Skeletal muscle tissue (tissue), 4 donors: ENCODE results near the gene HIVEP2. TPM values are rescaled to one million over a fixed set of nuclear protein-coding genes. Genes with fewer than 3 reads are reported as not detected.

Experiments
- H3K27ac ChIP-seq: one replicate; pipeline ENCODE4 v1.7.0; 2013; ENCODE audit warnings: mild to moderate bottlenecking, low read depth, low read length, inconsistent platforms
- H3K27me3 ChIP-seq, 3 donors: one replicate each; pipeline ENCODE4 v1.7.0; 2013; ENCODE audit warnings: low read length in 3 of 3; ENCODE audit not compliant: control insufficient read depth in 3 of 3, insufficient read depth in 3 of 3
- H3K36me3 ChIP-seq, 3 donors: one replicate each; pipeline ENCODE4 v1.7.0; 2013; ENCODE audit warnings: low read length in 3 of 3; ENCODE audit not compliant: control insufficient read depth in 3 of 3, insufficient read depth in 3 of 3
- H3K4me1 ChIP-seq, 3 donors: one replicate each; pipeline ENCODE4 v1.7.0; 2013; ENCODE audit warnings: low read length in 3 of 3, mild to moderate bottlenecking in 3 of 3; ENCODE audit not compliant: control insufficient read depth in 3 of 3, insufficient read depth in 3 of 3
- H3K4me3 ChIP-seq, 3 donors: one replicate each; pipeline ENCODE4 v1.7.0; 2013; ENCODE audit warnings: low read length in 3 of 3
- H3K9ac ChIP-seq, 3 donors: one replicate each; pipeline ENCODE4 v1.7.0; 2013; ENCODE audit warnings: low read length in 3 of 3, mild to moderate bottlenecking in 3 of 3, moderate library complexity in 2 of 3, low read depth in 1 of 3
- H3K9me3 ChIP-seq, 3 donors: one replicate each; pipeline ENCODE4 v1.7.0; 2013; ENCODE audit warnings: low read length in 3 of 3; ENCODE audit not compliant: control insufficient read depth in 3 of 3
- total RNA-seq: library from RNA; depleted of rRNA; stranded (reverse); fragments of >200 nt; gene quantifications from one replicate; pipeline ENCODE4 v1.2.3, GENCODE V29; 2014
- donor health status: Osteomylitis.

Gene HIVEP2
- total RNA-seq, 1 donor from 2014 or later = 17.7 TPM

GRCh38 chr6:142819603-142820337, 125.2 kb downstream of the HIVEP2 start:
- peaks cover 35 to 43% (median 41%) of the 10 kb centered on the region in 3 donors for H3K4me1 ChIP-seq
- peak overlapping the region; percentile 1 to 51 (median 51) for H3K4me3 ChIP-seq
- no peaks in the 10 kb centered on the region for H3K9me3 ChIP-seq
- peak overlapping the region; percentile 1 to 18 (median 12) for H3K9ac ChIP-seq
- H3K27ac ChIP-seq = peak overlapping the region; percentile 75
- H3K36me3 ChIP-seq = no peaks in the 10 kb centered on the region
- no peaks in the 10 kb centered on the region for H3K27me3 ChIP-seq

GRCh38 chr6:142816486-142816885, 128.5 kb downstream of the HIVEP2 start:
- no peaks in the 10 kb centered on the region for H3K36me3 ChIP-seq
- H3K27me3 ChIP-seq = no peaks in the 10 kb centered on the region
- no peak overlapping the region for H3K27ac ChIP-seq
- H3K4me1 ChIP-seq = peaks cover 12 to 27% (median 24%) of the 10 kb centered on the region in 3 donors
- H3K9ac ChIP-seq = no peak overlapping the region
- H3K4me3 ChIP-seq = no peak overlapping the region
- H3K9me3 ChIP-seq = no peaks in the 10 kb centered on the region

DNA sequence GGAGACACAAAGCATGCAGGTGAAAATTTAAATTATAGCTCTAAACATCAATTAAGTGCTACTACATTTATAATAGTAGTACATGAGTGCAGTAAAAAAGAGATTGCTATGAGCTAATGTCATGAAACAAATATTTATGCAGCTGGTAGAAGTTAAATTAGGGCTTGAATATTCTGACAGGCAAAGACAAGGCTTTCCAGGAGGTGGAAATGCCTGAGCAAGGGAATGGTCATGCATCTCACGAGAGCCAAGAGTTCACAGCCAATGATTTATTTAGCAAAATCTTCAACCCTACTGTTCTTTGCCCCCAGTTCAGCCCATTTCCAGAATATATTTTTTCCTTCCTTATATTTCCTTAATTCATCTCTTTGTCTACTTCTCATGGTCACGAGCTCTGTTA, 128.9 kb downstream of the HIVEP2 start:
- Histone ChIP-seq H3K4me1 (peaks cover 8 to 23% (median 20%) of the 10 kb centered on the region in 3 donors), H3K27ac (no peak overlapping the region), H3K27me3 (no peaks in the 10 kb centered on the region), H3K9ac (no peak overlapping the region), H3K9me3 (no peaks in the 10 kb centered on the region), H3K36me3 (no peaks in the 10 kb centered on the region), H3K4me3 (no peak overlapping the region)

DNA sequence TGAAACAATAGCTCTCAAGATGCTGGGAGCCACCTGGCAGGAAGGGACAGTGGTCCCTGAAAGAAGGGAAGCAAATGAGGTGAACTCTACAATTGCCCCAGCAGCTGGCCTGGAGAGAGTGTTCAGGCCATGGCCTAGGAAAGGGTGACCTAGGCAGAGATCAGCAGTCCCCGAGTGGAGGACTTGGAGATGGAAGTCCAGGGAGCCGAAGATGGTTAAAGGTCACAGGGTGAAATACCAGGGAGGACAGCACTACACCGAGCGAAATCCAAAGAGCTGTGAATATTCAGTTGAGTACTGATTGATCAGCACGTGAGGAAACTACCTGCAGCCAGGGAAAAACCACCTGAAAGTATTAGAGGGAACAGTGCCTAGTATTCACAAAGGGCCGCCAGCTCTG, 133.1 kb downstream of the HIVEP2 start:
- Histone ChIP-seq H3K36me3 (no peaks in the 10 kb centered on the region), H3K27ac (no peak overlapping the region), H3K9ac (no peak overlapping the region), H3K4me3 (no peak overlapping the region), H3K9me3 (no peaks in the 10 kb centered on the region), H3K27me3 (no peaks in the 10 kb centered on the region), H3K4me1 (peaks cover 3 to 21% (median 4%) of the 10 kb centered on the region in 3 donors)

DNA sequence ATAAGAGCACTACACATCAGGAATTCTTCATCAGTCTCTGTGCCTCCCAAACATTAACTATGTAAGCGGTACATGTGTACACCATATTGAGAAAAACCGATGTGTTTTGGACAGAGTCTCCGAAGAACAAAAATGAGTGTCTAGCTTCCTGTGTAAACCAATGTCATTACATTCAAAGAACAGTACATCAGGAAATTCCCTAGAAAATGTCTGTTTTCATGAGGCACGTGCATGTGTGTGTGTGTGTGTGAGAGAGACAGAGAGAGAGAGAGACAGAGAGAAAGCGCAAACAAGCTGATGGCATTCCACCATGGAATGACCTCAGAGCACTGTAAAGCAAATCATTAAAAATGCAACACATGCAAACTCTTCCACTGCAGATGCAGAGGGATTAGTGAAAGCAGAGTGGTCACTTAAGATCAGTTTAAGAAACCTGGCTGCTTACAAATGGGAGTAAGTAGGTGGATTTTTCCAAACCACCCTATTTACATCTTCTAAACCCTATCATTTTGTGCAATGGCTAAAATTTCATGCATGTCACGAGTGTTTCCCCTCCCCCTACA, 133.9 kb downstream of the HIVEP2 start:
- no peak overlapping the region for H3K4me3 ChIP-seq
- no peak overlapping the region for H3K27ac ChIP-seq
- H3K36me3 ChIP-seq = no peaks in the 10 kb centered on the region
- no peaks in the 10 kb centered on the region for H3K9me3 ChIP-seq
- no peaks in the 10 kb centered on the region for H3K27me3 ChIP-seq
- H3K9ac ChIP-seq = no peak overlapping the region
- peaks cover 0 to 19% (median 4%) of the 10 kb centered on the region in 3 donors for H3K4me1 ChIP-seq

DNA sequence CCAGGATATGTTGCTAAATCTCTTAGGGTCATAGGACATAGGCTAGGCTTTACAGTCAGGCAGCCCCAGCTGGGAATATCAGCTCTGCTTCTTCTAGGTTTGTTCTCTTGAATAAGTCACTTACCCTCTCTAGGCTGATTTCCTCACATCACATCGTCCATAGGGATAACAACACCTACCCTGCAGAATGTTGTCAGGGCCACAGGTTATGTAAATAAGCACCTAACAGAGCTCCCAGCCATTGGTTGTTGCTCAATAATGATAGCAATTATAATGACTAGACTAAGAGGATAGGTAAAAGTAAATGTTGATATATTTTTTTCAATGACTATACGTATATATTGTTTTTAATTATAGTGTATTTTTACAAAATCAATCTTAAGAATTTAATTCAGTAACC, 135.0 kb downstream of the HIVEP2 start:
- Histone ChIP-seq H3K4me3 (no peak overlapping the region), H3K27me3 (no peaks in the 10 kb centered on the region), H3K36me3 (no peaks in the 10 kb centered on the region), H3K4me1 (peaks cover 0 to 21% (median 14%) of the 10 kb centered on the region in 3 donors), H3K9ac (no peak overlapping the region), H3K9me3 (no peaks in the 10 kb centered on the region), H3K27ac (no peak overlapping the region)

DNA sequence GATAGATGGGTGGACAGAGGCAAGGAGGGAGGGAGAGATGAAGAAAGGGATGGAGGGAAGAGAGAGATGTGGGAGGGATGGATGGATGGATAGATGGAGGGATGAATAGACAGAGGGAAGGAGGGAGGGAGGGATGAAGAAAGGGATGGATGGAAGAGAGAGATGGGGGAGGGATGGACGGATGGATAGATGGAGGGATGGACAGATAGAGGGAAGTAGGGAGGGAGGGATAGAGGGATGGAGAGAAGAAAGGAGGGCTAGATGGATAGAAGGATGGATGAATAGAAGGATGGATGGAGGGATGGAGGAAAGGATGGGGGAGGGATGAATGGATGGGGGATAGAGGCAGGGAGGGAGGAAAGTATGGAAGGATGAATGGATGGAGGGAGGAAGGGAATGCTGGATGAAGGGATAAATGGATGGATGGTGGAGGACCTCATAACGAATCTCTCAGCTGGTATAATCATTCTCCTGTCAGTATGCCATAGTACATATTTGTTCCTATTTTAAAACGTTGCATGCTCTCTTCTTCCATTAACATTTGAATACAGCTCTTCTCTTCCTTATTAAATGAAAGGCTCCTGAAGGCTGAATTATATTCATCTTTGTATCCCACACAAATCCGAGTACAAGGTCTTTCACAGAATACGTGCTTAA, 136.4 kb downstream of the HIVEP2 start:
- no peak overlapping the region for H3K9ac ChIP-seq

DNA sequence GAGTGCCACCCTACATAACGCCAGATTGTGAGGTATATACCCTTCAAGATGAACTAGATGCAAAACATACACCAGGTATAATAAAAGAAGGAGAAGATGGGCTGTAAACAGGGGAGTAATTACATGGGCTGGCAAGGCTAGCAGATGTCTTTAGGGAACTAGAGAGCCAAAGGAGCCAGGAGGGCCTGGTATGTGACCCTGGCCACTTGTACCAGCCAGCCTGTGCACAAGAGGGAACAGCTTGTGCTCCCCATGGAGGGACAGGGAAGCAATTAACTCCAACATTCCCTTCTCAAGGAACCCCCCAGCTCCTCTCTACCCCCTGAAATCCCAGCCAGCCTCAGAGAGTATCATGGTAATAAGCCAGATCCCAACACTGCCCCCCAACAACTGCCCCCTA, 139.9 kb downstream of the HIVEP2 start:
- no peak overlapping the region for H3K27ac ChIP-seq
- H3K4me1 ChIP-seq = peaks cover 3 to 30% (median 11%) of the 10 kb centered on the region in 3 donors
- H3K4me3 ChIP-seq = no peak overlapping the region
- H3K27me3 ChIP-seq = no peaks in the 10 kb centered on the region
- no peaks in the 10 kb centered on the region for H3K9me3 ChIP-seq
- H3K36me3 ChIP-seq = no peaks in the 10 kb centered on the region
- no peak overlapping the region for H3K9ac ChIP-seq

More for the DNA sequence above, 136.4 kb downstream of the HIVEP2 start:
- Histone ChIP-seq H3K9me3 (no peaks in the 10 kb centered on the region), H3K27me3 (no peaks in the 10 kb centered on the region), H3K27ac (no peak overlapping the region), H3K4me3 (no peak overlapping the region), H3K4me1 (peaks cover 0 to 29% (median 15%) of the 10 kb centered on the region in 3 donors), H3K36me3 (no peaks in the 10 kb centered on the region)

DNA sequence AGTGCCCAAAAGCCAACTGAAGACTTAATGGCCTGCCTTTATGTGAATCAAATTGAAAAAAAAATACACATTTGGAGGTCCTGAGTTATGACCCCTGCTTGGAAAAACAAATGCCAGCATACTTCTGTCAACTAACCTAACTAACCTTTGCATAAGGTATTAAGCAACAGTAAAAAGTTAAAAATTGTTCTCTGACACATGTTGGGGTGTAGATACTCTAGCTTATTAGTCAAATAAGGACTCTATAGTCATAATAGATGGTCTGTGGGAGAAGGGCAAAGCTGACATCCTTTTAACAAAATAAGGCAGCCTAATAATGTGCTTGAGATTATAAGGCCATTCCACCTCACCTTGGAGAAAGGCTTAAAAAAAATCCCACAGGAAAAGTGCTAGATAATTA, 140.5 kb downstream of the HIVEP2 start:
- Histone ChIP-seq H3K36me3 (no peaks in the 10 kb centered on the region), H3K27me3 (no peaks in the 10 kb centered on the region), H3K4me1 (peaks cover 3 to 33% (median 11%) of the 10 kb centered on the region in 3 donors), H3K9me3 (no peaks in the 10 kb centered on the region), H3K9ac (no peak overlapping the region), H3K4me3 (no peak overlapping the region), H3K27ac (no peak overlapping the region)

GRCh38 chr6:142803495-142804058, 141.4 kb downstream of the HIVEP2 start:
- Histone ChIP-seq H3K27me3 (no peaks in the 10 kb centered on the region), H3K27ac (no peak overlapping the region), H3K9me3 (no peaks in the 10 kb centered on the region), H3K36me3 (no peaks in the 10 kb centered on the region), H3K9ac (no peak overlapping the region), H3K4me3 (no peak overlapping the region), H3K4me1 (peaks cover 7 to 32% (median 11%) of the 10 kb centered on the region in 3 donors)
